HG02938 (cell line): ENCODE data around the gene GALNTL6.
A peak's percentile ranks its signal among the peaks of the same experiment; 100 is the strongest.
"Not testable (repeated sequence)": the region's sequence is repeated elsewhere in the genome, so short reads cannot be mapped to it uniquely, and the experiment has no call there.

Source experiments
- ATAC-seq: cut with Tn5 transposase; IDR thresholded peaks from one replicate; pipeline ENCODE4 v1.9.1; 2021; ENCODE audit warnings: mild to moderate bottlenecking, moderate library complexity; ENCODE audit not compliant: unreplicated experiment

GALNTL6 gene

GRCh38 chr4:172963498-172964294 is 1150.5 kb downstream of the GALNTL6 start:
- ATAC-seq: no peak

- ATAC-seq: not testable (repeated sequence)
Observed at GRCh38 chr4:172970189-172970588, 1157.0 kb downstream of the GALNTL6 start.

GRCh38 chr4:172974586-172974985 is 1161.4 kb downstream of the GALNTL6 start:
- no peak for ATAC-seq

- no peak for ATAC-seq
Observed at GRCh38 chr4:172975651-172976229, 1162.5 kb downstream of the GALNTL6 start.

GRCh38 chr4:172977491-172978041 is 1164.4 kb downstream of the GALNTL6 start:
- ATAC-seq: not testable (repeated sequence)

- ATAC-seq: no peak
Observed at GRCh38 chr4:172978848-172979247, 1165.6 kb downstream of the GALNTL6 start.

- no peak for ATAC-seq
Observed at GRCh38 chr4:172979332-172979731, 1166.1 kb downstream of the GALNTL6 start.

GRCh38 chr4:172980219-172980618 is 1167.0 kb downstream of the GALNTL6 start:
- no peak for ATAC-seq

GRCh38 chr4:172982151-172982590 is 1169.0 kb downstream of the GALNTL6 start:
- ATAC-seq: no peak

GRCh38 chr4:172983014-172983413 is 1169.8 kb downstream of the GALNTL6 start:
- ATAC-seq: no peak

- no peak for ATAC-seq
Observed at GRCh38 chr4:172983631-172984030, 1170.4 kb downstream of the GALNTL6 start.

- ATAC-seq: no peak
Observed at GRCh38 chr4:172985552-172985951, 1172.3 kb downstream of the GALNTL6 start.

GRCh38 chr4:172986114-172986513 is 1172.9 kb downstream of the GALNTL6 start:
- peak; percentile 74 for ATAC-seq

GRCh38 chr4:172989984-172990820 is 1177.0 kb downstream of the GALNTL6 start:
- no peak for ATAC-seq

- no peak for ATAC-seq
Observed at GRCh38 chr4:172992648-172993378, 1179.6 kb downstream of the GALNTL6 start.

- ATAC-seq: no peak
Observed at GRCh38 chr4:172995161-172995560, 1182.0 kb downstream of the GALNTL6 start.

GRCh38 chr4:172995704-172996103 is 1182.5 kb downstream of the GALNTL6 start:
- no peak for ATAC-seq

GRCh38 chr4:172996571-172997216 is 1183.5 kb downstream of the GALNTL6 start:
- ATAC-seq: no peak

GRCh38 chr4:172997217-172997609 is 1184.0 kb downstream of the GALNTL6 start:
- ATAC-seq: no peak

- no peak for ATAC-seq
Observed at GRCh38 chr4:172997856-172998255, 1184.7 kb downstream of the GALNTL6 start.
